T-helper 9 cell (primary cell): ENCODE results near the gene IGF2BP1.

Experiments used
- DNase-seq: peaks from one replicate; pipeline ENCODE4 v3.0.0-alpha.2; 2020
- total RNA-seq, 2 donors: gene quantifications; one replicate each; lab custom pipeline; 2026; lab: John Stamatoyannopoulos, UW

IGF2BP1 gene
- total RNA-seq: 0 to 0.21 reads per million in 2 donors

- no peak for DNase-seq
Measured at GRCh38 chr17:48997103-48997826, at the start of gene IGF2BP1. TSS of gene IGF2BP1 (plus strand) at chr17:48997385. CDS start at chr17:48997746, 361 bp downstream.

DNA sequence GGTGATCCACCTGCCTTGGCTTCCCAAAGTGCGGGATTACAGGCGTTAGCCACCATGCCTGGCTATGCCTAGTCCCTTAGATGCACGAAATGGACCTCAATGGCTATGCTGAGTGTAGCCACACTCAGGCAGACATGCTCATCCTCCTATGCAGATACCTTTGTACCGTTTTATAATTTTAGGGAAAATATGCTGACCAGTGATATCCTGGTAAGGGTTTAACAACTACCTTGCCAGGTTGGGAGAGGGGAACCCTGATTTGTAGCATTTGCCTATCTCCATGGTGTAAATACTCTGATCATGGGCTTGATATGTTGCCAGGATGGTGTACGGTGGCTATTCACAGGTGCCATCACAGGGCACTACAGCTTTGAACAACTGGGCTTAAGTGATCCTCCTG, 45.6 kb upstream of the IGF2BP1 start:
- DNase-seq: no peak

DNA sequence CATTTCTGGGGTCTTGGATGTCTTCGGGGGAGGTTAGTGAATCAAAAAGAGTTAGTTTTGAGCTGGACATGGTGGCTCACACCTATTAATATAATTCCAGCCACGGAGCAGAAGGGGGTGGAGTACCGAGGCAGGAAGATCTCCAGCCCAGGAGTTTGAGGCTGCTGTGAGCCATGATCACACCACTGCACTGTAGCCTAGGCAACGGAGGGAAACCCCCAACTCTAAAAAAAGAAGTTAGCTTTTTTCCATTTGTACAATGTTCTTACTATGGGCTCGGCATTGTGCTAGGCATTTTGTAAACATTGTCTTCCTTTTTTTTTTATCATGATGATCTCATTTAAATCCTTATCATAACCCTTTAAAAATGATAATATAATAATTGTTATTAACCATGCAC, 44.3 kb upstream of the IGF2BP1 start:
- DNase-seq: no peak

DNA sequence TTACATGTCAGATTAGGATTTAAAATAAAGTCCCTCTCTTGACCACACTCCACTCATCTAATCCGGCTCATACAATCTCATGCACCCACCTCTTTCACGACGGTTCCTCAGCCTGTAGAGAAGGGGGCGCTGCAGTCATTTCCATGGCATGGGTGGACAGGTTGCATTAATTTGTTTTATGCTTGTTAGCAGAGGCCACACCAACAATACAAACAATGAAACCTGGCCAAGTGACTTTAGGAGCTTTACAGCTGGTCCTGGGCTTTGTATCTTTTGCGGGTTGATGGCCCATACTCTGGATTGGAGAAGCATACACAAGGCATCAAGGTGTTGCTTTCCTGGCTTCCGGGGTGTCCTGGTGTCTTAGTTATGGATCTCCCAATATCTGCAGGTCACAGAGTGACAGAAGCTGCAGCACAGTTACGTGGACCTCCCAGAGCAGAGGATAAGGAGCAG, 42.9 kb upstream of the IGF2BP1 start:
- no peak for DNase-seq

- DNase-seq: no peak
Measured at GRCh38 chr17:48960834-48961515, 36.2 kb upstream of the IGF2BP1 start.

DNA sequence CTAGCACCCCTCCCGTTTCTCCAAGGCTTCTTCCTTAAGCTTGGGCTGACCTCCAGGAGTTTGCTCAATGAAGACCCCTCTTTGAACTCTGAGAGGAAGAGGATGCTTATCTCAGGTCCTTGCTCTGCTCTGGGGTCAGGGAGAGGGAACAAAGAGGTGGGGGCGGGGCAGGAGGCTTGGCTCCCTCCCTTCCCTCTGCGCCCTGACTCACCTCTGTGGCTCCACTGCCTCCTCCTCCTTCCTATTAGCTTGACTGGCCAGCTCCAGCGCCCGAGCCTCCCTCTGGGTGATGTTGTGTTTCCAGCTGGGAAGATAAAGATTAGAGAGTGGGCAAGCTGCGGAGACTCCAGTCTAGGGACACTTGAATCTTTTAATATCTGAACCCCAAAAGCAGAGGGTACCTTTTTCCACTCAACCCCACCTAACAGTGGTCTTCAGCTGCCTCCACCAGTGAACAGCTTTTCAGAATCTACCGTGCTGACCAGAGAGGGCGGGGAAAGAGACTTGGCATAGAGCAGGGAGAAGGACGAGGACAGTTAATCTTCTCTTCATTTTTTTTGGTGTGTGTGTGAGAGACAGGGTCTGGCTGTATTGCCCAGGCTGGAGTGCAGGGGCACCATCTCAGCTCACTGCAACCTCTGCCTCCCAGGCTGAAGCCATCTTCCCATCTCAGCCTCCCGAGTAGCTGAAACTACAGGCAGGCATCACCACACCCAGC, 35.5 kb upstream of the IGF2BP1 start:
- no peak for DNase-seq

- no peak for DNase-seq
Measured at GRCh38 chr17:48970224-48970623, 27.0 kb upstream of the IGF2BP1 start.

- no peak for DNase-seq
Measured at GRCh38 chr17:48970865-48971687, 26.1 kb upstream of the IGF2BP1 start.

DNA sequence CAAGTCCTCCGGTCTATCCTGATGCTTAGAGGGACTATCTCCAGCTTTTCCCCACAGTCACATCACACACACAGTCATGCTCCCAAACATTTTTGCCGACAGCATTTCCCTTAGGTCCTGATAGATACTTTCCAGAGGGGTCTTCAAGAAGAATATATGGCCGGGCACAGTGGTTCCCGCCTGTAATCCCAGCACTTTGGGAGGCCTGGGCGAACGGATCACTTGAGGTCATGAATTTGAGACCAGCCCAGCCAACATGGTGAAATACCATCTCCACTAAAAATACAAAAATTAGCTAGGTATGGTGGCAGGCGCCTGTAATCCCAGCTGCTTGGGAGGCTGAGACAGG, 24.5 kb upstream of the IGF2BP1 start:
- no peak for DNase-seq

DNA sequence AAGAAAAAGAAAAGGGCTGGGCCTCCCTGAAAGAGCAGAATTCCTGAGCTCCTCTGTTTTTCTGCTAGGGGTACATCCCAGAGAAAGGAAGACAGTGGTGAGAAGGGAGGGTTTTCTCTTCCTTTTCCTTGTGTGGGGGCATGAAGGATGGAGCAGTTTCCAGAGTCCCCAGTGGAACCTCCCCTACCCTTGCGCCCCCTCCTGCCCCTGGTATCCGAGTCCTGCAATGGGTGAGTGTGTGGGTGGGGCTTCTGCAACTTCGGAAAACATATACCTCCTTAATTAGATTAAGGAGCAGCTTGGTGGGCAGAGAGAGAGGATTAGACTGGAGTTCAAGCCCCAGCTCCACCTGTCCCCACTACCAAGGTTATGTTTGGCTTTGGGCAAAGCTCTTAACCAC, 23.4 kb upstream of the IGF2BP1 start:
- no peak for DNase-seq

GRCh38 chr17:48981927-48982539, 15.2 kb upstream of the IGF2BP1 start:
- DNase-seq: no peak

- no peak for DNase-seq
Measured at GRCh38 chr17:48985436-48986245, 11.5 kb upstream of the IGF2BP1 start.

GRCh38 chr17:48989100-48989499, 8.1 kb upstream of the IGF2BP1 start:
- no peak for DNase-seq

GRCh38 chr17:48990882-48991357, 6.3 kb upstream of the IGF2BP1 start:
- no peak for DNase-seq

DNA sequence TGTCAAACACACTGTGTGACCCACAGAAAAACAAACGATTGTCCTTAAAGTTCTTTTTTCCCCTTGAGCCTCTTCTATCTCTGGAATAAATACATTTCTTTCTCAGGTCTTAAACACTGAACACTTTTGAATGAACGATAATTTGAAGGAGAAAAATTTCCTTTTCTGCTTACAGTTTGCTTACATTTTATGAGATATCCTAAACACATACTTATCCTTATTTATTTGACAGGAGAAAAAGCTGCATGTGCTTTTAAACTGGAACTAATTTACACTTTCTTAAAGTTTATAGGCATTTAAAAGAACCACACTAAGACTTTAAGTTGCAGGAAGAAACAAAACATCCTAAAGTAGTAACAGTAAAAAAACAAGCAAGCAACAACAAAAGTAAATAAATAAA, 4.7 kb upstream of the IGF2BP1 start:
- DNase-seq: no peak

DNA sequence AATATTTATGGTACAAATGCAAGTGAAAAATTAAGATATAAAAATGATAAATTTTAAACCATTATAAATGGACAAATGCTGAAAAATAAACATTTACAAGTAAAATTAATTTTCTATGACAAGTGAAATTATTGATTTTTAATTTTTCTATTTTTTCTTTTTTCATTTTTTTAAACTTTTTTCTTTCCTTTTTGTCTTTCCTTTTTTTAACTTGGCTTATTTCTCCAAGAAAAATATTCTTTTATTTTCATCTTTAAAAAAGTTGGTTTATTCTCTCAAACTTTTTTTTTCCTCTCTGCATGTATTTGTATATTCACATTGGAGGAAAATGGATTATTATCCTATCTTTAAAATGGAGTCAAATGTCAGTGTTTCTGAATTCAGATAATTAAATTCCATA, 3.9 kb upstream of the IGF2BP1 start:
- DNase-seq: no peak

DNA sequence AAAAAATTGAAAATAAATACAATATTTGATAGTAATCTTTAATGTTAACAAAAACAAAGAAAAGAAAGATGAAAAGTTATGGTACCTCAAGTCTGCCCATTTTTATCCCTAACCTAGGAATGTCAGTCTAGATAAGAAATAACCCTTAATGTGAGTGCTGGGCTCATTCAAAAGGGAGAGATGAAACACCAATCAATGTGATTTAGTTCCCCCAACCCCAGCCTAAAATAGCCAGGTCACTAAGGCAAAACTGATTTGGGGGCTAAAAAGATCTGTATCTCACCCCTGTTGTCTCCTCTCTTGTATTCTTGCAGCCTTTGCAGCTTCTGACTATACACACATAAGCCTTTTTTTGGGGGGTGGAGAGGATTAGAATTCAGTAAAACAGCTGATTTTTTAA, 3.2 kb upstream of the IGF2BP1 start:
- DNase-seq: no peak

DNA sequence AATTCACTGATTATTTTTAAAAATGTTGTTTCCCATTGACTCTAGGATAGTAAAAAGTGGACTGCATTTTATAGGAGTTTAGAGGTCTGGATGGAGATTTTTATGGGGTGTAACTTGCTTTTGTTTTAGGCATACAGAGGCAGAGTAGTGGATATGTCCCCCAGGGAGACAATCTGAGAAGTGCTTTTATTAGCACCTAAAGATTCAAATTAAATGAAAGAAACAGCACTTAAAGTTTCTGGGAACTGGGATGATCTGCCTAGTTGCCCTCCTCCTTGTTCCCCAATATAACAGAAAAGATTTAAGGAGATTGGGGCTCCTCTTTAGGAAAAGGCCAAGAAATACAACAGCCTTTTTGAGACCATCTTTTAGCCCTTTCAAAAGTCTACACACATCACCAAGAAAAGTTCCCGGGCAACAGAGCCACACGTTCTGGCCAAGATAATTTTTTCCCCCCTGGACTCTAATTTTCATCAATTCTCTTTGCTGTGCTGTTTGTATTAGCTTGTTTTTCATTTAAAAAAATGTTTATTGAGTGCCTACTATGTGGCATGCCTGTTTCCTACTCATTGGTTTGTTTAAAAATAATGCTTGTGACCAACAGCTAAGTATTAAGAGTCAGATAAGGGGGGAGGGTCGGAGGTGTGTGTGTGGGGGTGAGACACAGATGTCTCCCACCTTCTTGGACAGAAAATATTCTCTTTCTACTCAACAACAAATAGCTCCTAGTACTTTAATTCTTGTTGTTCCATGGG, 2.5 kb upstream of the IGF2BP1 start:
- DNase-seq: no peak

DNA sequence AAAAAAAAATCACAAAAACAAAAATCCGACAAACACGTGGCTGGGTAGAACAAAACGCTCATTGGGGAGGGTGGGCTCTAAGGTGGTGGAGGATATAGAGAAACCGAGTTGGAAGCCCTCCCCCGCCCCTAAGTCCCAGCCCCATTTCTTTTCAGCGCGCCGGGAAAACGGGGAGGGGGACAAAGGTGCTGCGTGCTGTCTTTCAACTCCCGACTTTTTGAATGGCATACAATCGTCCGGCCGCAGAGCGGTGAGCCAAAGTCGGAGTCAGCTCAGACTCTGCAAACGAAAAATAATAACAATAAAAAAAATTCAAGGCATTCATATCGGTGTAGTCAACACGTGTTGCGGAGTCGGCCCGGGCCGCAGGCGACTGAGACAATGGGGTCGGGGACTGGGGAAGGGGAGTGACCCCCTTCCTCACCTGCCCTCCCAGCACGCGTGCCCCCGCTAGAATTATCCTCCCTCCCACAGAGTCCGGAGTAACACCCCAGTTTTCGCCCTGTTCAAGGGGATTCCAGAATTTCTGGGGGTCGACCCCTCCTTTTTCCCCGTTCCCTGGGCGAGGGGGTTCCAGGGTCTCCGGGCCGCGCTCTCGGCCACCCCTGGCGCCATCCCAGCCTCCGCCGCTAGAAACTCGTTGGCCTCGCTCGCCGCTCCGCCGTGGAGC, 1.7 kb upstream of the IGF2BP1 start:
- DNase-seq: no peak
